Measurements from ENCODE around the gene SAMD5.

The SAMD5 gene

DNA sequence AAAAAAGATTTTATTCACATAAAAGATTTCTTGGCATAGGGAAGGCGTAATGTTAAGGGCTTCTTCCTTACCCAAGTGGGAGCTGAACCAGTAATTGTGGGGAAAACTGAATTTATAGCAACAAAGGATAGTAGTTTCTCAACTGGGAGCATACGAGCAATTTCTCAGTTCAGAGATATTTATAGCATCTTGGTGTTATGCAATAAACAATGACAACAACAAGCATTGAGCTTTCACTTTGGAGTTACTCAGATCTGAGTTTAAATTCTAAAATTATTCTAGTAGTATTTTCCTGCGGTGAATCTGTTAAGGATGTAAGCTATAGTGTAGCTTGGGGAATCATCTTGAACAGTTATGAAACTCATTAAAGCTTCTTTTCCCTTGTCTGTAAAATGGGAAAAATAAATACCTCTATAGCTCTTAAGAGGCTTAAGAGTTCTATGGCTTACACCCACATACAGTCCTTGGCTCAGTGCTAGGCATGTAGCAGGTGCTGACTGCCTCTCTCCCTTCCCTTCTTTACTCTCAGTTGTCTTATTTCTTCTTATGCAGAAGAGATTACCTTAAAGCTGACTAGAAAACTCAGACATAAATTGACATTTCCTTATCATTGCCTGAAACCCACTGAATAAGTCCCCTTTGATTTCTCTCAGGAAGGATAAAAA lies 58.8 kb downstream of the SAMD5 start:
- no peak for DNase-seq

DNA sequence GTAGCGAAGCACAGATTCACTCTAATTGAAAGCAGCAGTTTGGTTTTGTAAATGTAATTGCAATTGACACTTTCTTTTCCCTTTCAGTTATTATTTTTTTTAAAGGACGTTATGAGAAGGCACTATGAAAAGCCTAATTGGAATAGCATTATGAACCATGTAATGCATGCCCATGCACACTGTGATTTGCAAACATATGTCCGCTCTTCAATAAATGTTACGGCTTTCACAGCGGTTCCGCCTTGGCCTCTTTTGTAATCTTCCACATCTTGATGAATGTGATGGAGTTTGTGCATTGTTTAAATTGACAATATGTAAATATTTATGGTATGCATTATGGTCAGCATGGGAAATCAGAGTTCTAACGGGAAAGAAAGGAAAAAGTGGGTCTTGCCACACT lies 61.3 kb downstream of the SAMD5 start:
- DNase-seq, result no peak

DNA sequence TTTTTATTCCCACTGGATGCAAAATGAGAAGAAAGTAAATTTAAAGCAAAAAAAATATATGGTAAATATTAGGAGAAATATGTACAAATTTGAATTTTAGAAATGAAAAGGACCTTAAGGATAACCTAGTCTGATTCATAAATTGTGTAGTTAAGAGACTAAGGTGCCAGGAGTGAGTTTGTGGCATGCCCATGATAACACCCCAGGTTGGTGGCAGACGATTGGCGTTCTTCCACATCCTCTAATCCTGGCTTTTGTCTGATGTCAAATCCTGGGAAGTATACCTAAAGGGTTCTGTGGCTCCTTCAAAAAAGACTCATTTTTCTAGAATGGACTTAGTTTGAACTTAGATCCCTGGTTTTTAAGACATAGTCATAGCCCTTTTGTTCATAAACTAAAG lies 62.2 kb downstream of the SAMD5 start:
- DNase-seq, result no peak

DNA sequence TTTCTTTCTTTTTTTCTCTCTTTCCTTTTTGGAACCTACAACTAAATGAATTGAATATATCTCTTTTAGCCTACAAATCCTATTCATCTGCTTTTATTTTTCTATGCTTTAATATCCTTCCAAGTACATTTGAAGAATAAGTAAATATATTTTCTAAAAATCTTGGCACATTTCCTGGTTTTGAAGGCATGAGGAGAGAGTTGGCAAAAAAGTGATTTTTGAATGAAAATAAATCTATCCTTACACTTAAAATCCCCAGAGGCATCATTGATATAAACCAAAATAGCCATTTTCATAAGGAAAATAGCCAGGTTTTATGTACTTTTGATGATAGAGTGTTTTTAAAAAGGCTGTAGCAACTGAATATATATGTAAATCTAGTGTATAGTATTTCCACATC lies 69.0 kb downstream of the SAMD5 start:
- no peak for DNase-seq

DNA sequence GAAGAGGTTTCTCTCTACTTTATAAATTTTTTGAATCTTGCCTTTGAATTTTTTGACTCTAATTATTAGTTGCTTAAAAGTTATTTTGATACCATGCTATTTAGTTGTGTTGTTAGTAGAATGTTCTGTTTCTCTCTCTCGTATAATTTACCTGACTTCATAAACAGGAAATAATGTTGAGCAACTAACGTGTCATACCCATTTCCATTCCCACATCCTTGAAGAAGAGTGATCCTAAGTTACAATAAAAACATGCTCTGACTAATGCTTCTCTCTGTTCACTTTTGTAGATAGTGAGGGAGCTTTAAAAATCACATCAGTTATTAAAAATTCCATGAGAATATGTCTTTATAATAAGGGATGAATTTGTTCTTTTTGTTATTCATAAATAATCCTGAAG lies 69.7 kb downstream of the SAMD5 start:
- DNase-seq, result no peak

DNA sequence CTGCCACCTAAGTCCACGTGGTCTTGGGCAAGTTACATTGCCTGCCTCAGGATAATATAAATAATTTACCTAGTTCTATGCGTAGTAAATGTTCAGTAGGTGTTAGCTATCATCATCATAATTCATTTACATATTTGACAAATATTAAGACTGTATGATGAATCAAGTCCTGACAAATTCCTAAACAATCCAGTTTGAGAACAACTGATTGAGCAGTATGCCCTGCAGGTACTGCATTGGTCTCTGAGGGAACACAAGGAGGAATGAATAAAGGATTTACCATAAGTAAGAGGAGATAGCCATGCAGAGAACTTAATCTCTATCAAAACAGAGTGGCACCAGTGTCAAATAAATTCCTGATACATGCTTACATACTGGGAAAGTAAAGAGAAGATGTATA lies 70.4 kb downstream of the SAMD5 start:
- no peak for DNase-seq

DNA sequence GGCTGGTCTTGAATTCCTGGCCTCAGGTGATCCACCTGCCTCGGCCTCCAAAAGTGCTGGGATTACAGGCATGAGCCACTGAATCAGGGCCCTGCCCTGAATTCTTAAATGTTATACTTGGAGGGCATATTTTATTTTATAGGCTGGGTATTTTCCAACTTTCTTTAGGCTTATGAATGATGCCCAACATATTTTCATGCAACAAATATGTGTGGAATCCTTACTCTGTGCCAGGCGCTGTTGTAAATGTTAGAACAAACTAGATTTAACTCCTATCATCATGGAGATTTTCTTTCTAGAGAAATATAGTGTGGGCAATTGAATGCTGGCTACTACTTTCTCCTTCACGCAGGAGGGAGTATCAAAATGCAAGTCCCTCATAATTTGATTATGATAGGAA lies 71.2 kb downstream of the SAMD5 start:
- DNase-seq, result no peak

DNA sequence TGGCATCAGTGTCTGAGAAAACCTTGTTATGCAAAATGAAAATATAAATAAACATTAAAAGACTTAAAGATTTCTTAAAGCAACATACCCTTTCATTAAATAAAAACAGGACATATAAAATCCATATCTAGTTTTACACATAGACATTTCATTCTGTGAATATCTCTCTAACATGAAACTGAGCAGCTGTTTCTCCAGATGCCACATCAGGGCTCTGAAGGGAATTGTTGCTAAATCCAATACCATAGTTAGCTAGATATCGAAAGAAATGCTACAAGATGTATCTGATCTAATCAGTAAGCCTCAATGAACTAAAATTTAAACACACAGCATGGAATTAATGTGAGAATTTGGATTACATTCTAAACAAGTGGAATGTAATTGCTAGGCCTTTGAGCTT lies 74.5 kb downstream of the SAMD5 start:
- no peak for DNase-seq

DNA sequence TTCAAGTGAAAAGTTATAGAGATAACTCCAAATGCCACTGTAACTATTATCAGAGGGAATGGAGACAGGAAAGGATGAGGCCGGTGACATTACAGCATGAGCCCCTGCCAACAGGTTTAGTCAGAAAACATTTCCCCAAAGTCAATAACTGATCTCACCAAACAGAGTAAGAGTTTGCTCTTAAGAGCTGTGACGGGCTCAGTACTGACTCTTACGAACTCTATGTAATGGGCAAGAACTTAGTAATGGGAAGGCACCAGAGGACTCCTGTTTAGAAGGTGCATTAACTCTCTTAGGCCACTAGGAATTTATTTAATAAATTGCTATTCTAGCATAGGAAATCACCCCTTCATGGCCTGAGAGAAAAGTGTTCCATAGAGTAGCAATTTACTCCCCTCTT lies 76.8 kb downstream of the SAMD5 start:
- DNase-seq, result no peak

DNA sequence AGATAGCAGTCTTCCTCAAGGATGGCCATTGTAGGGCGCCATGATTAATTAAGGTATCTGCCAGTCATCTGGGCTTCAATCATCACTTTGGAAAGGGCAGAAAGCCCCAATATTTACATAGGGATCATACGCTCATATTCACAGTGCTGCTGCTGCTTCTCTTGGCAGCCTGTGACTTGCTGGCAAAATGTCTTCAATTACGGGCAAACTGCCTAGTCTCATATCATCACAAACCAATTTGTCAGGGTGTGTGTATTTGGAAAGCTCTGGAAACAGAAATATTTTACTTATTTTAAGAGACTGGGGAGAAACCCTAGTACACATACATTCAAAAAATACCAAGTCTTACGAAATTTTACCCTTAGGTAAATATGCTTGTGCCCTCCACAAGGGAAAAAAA lies 77.6 kb downstream of the SAMD5 start:
- DNase-seq, result no peak

DNA sequence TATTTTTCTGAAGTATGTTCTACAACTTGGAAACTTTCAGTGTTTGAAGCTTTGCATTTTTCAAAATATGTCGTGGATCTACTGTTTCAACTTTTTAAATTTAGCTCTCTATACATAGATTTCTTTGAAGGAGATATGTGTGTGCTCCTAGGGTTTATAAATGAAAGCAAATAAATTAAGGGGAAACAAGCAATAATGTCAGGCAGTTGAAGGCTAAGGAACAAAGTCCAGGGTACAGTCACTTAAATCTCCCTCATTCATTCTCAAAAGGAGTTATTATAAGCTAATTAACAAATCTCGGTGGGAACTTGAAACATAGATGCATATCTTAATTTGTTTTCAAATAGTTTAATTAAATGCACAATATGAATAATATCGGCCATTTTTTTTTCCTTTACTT lies 79.4 kb downstream of the SAMD5 start:
- DNase-seq, result no peak

DNA sequence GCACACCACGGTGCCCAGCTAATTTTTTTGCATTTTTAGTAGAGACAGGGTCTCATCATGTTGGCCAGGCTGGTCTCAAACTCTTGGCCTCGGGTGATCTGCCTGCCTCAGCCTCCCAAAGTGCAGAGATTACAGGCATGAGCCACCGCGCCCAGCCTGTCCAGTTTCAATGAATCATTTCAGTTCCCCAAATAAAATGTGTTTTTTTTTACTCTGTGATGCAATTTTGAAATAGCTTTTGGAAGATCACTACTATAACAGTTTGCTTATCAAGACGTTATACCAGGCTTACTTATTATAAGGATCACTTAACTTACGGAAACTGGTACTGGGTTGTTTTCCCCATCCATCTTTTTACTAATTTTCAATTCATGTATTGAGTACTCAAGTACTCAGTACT lies 80.0 kb downstream of the SAMD5 start:
- DNase-seq, result no peak

DNA sequence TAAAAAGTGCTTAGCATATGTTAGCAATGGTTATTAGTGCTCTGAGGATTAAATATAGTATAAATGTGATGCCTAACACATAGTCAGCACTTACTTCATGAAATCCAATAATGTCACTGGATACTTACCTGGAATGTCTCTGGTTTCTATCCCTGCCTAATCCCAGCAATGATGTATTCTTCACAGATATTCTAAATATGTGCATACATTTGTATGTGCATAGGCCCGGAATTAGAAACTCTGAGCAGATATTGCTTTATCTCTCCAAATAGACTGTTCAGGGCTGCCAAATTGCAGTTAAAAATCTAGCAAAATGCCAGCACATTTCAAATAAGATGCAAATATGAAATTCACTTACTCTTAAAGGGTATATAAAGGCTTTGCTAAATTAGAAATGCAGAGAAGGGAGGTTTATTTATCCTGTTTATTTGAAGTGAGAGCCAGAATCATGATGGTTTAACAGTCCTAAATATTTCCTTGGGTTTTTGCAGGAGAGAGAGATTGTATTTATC lies 81.3 kb downstream of the SAMD5 start:
- no peak for DNase-seq

DNA sequence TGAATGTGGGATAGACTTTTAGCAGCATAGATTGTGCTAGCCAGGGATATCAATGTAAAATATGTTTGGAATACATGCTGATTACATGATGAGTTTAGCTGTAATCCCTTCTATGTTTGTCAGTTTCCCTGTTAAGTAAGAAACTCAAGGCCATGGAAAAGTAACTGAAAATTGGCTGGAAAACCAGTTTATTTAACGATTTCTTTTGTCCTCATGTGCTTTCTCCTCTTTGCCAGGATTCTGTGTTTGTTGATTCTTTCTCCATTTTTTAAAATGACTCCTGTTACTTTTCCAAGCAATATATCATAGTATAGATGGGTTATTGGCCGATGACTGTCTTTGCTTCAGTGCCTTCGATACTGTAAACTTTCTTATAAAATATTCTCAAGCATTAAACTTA lies 87.5 kb downstream of the SAMD5 start:
- DNase-seq, result no peak

DNA sequence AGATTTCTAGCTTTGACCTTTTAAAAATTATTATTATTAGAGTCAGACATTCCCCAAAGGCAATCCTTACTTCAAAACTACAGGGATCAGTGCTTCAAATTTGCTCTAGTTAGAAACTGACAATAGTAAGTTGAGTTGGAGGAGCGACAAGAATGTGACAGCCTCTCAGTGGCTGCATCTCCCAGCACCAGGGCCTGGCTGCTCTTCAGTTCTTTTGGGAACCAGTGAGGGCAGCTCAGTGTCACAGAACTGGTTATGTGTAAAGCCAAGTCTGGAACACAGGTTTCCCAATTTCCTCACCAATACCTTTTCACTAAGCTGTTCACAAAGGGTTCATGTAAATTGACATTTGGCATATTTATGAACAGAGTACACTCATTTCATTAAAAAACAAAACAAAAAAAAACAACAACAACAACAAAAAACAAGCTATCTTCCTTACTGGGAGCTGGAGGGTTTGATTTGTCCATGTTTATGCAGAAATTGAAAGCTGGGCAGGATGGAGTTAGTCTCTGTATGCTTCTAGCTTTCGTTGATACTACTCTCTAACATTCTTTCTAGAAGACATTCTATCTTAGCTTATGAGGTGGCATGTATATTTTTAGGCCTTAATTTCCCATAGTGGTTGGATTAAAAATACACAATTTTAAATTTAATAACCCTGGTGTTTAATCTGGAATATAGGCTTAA lies 95.0 kb downstream of the SAMD5 start:
- DNase-seq, result no peak

DNA sequence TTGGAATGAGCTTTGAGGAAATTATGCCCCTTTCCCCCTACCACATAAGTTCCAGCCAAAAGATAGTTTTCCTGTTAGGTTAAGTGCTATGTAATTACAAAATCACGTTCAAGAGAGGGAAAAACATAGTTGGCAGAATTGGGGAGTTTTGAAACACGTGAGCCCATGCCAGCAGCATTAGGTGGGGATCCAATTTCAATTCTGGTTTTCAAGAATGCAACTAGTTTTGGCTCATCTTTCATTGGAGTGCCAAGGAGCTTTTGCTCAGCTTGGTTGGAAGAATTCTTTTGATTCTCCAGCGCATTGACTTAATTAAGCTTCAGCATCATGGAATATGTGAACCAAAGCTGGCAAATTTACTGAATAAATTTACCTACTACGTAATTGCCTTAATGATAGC lies 95.9 kb downstream of the SAMD5 start:
- no peak for DNase-seq

DNA sequence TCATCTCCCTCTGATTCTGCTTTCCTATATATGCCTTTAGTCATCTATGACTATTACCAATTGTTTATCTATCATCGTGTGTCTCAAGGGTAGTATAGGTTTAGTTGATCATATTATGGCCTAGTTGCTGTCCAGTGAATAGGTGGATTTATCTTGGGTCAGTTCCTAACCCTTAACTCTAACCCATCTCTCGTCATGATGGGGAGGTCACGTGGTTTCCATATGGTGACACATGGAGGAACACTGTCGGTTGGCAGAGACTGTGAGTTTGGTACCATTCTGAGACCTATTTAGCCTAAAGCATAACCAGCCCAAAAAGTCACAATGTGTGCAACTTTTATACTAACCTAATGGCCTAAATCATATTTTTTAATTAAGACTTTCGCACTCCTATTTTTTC lies 103.5 kb downstream of the SAMD5 start:
- DNase-seq, result no peak

DNA sequence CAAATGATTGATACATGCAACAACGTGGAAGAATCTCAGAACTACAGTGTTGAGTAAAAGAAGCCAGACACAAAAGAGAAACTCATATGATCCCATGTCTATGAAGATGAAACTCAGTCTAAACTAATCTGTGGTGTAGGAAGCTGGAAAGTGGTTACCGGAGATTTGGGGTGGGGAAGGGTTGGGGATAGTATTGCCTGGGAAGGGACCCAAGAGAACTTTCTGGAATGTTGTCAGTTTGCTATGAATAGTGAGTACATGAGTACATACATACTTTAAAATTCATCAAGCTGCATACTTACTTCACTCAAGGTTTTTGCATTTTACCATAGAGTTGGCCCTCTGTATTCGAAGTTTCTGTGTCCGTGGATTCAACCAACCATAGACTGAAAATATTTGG lies 106.0 kb downstream of the SAMD5 start:
- DNase-seq, result no peak

DNA sequence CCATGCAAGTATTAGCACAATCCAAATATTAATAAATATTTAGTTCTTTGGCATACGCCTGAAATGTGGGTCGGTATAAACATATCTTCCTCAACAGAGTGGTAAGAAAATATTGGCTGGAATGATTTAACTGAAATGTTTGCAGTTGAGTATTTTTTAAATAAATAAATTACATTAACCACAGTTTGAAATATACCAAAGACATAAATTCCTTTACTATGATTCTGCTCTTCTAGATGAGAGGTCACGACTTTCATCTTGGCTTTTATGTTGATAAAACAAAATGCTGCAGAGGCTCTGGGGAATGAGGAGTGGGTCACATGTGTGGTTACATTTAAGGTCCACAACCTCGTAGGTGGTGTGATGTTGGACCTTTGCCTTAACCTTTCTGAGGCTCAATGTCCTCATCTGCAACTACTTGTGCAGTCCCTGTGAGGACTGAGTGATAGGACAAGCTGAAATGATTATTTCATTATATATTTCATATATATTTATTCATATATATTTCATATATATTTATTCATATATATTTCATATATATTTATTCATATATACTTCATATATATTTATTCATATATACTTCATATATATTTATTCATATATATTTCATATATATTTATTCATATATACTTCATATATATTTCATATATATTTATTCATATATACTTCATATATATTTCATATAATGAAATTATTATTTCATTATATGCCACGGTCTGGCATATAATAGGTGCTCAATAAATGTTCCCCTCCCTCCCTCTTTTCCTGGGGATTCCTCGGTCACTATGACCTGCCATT lies 107.4 kb downstream of the SAMD5 start:
- DNase-seq, result no peak

DNA sequence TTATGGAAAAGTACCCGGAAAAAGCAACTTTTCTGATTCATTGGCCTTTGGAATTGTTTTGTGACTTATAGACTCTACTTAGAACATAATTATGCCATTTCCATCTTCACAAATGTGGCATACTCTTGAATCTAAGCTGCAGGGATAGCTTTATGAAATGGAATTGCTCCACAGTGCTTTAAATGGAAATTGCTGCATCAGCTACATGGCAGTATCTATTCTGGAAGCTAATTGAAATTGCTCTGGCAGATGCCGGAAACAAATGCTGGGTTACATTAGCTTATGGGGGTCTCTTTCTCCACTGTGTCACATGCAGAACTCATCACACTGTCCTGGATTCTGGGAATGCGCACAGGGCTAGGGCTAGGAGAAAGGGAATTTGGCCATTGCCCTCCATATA lies 108.9 kb downstream of the SAMD5 start:
- no peak for DNase-seq

DNA sequence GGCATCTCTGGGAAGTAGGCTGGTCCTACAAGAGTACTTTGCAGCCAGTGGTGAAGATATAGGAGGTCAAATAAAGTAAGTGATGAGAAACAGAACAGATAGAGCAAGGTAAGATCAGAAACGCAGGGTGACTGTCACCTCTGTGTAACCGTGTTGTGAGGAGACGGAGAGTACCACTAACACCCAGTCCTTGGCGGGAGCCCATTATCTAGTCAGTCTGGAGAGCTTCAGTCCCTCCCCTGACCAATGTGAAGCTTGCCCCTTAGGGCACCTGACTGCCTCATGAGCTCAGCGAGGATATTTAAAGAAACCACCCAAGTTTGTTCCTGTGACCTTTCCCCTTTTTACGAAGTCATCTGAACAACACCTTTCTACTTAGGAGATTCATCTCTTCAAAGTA lies 110.0 kb downstream of the SAMD5 start:
- DNase-seq, result no peak

DNA sequence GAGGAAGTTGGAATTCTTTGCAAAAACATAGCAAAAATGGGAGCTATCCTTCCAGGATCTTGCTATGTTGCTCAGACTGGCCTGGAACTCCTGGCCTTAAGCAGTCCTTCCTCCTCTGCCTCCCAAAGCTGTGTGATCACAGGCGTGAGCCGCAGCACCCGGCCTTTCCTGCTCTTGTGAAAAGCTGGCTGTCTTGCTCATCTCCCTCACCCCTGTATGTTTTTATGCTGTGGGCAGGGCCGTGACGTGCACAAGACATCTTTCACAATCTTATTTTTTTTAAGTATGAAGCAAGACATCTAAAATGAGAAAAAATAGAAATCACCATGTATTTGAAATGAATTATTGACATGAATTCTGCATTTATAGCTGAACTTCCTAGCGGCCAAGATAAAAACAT lies 110.4 kb downstream of the SAMD5 start:
- DNase-seq, result no peak

All from amniotic stem cell (primary cell).